ENCODE data around the gene SRSF6.
"Not testable (repeated sequence)": the region's sequence is repeated elsewhere in the genome, so short reads cannot be mapped to it uniquely, and the experiment has no call there.

Gene SRSF6

DNA sequence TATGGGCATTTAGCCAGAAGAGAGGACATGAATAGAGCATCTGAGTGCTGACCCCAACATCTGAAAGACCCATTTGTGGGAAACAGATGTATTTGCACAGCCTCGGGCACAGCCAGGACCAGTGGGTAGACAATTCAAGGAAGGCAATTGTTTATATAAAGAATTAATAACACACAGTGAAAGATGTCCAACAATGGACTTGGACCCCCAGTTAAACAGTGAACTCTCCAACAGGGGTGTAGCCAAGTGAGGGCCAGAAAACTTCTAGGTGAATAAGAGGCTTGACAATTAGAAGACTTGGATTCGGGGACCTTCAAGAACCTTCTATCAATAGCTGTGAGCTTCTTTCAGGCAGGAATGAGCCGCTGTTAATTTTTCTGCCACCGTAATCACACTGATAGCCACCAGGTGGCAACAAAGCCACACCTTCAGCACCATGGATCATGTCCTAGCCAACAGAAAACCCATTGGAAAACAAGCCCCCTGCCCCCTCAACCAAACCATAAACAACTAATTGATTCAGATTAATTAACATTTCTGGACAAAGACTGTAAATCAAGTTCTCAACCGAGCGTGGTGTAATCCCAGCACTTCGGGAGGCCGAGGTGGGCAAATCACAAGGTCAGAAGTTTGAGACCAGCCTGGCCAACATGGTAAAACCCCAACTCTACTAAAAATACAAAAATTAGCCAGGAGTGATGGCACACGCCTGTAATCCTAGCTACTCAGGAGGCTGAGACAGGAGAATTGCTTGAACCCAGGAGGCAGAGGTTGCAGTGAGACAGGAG lies 8.8 kb upstream of the SRSF6 start:
- DNase-seq (ENCODE audit: low read depth): no peak

DNA sequence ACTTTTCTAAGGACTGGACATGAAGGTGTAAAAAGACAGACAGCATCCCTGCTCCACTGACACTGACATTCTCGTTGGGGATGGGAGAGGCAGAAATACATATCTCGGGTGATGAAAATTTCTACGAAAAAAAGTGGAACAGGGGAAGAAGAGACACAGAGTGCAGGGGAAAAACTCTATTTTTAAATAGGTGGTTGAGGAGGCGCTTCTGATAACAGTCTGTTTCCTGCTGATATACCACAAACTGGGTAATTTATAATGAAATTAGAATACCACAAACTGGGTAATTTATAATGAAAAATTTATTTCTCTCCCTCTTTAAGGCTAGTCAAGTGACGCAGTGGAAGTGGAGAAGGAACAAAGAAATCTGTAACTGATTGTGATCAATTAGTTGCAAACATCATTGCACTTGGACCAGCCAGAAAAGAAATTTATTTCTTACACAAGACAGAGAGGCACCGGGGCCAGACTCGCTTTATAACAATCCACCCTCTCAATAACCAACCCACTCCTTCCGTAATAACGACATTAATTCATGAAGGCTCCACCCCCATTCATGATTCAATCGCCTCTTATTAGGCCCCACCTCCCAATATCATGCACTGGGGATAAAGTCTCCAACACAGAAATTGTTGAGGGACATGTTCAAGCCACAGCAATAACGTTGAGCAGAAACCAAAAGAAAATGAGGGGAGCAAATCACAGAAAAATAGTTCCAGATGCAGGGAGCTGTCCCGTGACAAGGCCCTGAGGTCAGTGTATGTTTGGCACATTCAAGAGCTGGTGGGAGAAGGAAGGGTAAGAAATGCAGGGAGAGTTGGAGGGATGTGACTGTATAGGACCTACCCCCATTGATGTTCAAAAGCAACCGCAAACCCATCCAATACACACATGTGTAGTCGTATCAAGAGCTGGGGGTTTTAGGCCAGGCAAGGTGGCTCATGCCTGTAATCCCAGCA lies 6.6 kb upstream of the SRSF6 start:
- no peak for DNase-seq (ENCODE audit: low read depth)

DNA sequence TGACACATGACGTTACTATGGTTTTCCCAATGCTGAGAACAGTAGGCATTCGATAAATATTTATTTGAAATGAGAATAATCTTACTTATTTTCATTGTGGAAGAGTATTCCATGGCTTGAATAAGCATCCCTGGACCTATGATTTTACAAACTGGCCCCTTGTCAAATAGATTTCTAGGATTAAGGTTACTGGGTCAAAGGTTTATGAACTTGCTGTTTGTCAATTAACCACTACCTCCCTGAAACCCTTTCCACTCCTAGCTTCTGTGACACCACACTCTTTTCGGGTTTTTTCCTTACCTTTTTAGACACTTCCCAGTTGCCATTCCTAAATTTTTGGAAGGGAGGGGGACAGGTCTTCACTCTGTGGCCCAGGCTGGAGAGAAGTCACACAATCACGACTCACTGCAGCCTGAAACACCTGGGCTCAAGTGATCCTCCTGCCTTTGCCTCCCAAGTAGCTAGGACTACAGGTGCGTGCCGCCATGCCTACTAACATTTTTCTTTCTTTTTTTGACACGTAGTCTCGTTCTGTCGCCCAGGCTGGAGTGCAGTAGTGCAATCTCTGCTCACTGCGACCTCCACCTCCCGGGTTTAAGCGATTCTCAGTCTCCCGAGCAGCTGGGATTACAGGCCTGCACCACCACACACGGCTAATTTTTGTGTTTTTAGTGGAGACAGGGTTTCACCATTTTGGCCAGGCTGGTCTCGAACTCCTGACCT lies 5.1 kb upstream of the SRSF6 start:
- no peak for DNase-seq (ENCODE audit: low read depth)

DNA sequence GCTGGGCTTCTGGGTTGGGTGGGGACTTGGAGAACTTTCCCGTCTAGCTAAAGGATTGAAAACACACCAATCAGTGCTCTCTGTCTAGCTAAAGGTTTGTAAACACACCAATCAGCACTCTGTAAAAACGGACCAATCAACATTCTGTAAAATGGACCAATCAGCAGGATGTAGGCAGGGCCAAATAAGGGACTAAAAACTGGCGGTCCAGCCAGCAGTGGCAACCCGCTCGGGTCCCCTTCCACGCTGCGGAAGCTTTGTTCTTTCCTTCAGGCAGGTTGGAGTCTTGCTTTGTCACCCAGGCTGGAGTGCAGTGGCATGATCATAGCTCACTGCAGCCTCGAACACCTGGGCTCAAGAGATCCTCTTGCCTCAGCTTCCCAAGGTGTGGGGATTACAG lies 1.4 kb upstream of the SRSF6 start:
- DNase-seq (ENCODE audit: low read depth): not testable (repeated sequence)

DNA sequence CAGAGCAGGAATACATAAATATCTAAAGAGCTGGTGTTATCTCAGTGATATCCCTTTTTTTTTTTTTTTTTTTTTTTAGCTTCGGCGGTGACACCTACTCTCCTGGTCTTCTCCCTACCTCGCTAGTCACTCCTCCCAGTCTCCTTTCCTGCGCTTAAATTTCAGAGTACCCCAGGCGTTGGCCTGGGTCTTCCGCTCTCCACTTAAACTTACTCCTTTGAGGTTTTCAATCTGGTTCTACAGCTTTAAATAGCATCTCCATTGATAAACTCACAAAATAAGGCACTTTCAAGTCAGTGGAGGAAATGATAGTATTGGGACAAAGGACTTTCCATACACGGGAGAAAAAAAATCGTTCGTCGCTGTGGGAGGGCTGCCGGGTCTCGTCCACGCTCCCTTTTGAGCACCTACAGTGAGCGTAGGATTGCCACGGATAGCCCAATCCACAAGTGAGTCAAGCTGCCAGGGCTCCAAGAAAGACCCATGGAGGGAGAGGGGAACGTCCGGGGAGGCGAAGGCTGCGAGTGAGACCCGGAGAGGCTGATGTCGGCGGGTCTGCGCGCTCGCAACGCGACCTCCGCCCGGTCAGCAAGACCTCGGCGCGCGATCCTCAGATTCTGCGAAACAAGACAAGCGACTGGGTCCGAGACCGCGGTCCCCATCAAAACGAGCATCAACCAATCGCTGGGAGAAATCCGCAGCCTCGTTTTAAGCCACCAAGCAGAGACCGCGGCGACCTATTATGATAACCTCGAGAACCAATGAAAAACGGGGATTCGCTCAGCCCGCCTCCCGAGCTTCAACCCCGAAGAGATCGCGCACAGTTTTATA lies 672 bp upstream of the SRSF6 start:
- DNase-seq (ENCODE audit: low read depth): peak; percentile 74

DNA sequence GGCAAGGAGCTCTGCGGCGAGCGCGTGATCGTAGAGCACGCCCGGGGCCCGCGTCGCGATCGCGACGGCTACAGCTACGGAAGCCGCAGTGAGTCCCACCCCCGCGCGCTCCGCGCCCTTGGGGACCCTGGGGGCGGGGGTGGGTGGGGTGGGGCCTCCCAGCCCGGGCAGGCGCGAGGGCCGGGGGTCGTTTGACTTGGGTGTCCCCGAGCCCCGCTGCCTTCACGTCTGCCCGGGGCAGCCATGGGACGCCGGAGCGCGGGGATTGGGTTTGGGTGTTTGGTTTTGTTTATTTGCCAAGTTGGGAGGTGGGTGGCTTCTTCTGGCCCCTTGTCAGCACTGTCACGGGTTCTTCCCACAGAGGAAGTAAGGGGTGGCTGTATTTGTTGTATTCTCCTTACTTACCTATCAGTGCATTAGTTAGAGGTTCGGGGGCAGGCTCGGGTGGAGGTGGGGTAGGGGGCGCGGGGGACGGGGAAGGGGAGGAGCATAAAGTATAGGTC lies 777 bp downstream of the SRSF6 start:
- DNase-seq (ENCODE audit: low read depth): no peak

DNA sequence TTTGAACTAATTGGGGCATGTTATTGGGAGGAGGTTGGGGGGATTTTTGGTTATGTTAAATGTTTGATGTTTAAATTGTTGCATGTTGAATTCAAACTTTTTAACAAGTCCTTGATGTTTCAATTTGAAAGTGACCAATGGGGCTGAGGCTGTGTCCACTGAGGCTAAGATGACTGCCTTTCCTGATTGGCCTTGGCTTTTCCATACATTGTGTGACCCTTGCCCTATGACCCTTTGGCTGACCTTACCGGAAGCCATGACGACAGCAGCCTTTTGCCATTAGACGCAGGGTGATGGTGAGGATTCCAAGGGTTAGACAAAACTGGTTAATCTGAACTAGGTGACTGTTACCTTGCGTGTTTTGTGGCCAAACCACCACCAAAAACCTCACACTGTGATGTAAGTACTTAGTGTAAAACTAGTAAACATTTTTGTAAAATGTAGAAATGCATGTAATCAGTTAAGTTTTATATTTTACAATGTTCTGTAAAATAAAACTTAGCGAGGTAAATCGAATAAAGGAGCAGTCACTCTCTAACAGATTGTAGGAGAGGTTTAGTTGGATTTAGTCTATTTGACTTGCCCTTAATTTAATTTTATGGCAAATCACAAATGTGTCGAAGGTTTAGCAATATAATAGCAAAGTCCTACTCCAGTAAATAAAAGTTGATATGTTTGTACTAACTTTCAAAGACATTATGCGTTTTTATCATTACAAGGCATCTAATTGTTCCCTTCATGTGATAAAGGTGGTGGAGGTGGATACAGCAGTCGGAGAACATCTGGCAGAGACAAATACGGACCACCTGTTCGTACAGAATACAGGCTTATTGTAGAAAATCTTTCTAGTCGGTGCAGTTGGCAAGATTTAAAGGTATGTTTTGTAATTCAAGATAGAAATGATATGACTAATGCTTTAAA lies 1.6 kb downstream of the SRSF6 start:
- no peak for DNase-seq (ENCODE audit: low read depth)

DNA sequence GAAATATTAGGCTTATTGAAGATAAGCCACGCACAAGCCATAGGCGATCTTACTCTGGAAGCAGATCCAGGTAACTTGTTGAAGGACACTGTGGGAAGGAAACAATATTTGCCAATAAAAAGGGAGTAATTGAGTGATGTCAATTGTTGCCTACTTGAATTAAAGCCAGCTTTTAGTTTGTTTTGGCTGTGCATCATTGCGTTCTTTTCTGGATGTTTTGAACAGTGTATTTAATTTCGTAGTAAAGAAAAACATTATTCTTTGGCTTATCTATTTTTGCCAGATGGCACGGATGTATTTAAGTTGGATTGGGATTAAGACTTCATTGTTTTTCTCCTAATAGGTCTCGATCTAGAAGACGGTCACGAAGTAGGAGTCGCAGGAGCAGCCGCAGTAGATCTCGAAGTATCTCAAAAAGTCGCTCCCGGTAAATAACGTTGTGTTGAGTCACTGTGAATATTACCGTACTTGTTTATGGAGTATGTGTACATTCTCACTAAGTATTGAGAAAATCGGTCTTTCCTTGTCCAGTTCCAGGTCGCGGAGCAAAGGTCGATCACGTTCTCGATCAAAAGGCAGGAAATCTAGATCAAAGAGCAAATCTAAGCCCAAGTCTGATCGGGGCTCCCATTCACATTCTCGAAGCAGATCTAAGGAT lies 2.6 kb downstream of the SRSF6 start:
- no peak for DNase-seq (ENCODE audit: low read depth)

DNA sequence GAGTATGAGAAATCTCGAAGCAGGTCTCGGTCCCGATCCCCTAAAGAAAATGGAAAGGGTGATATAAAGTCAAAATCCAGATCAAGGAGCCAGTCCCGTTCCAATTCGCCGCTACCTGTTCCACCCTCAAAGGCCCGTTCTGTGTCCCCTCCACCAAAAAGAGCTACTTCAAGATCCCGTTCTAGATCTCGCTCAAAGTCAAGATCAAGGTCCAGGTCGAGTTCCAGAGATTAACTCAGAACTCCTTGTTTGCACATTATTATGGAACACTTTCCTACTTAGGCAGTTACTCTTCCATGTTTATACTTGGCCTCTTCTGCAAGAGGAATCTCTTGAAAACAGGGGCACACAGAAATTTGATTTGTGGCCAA lies 3.1 kb downstream of the SRSF6 start:
- DNase-seq (ENCODE audit: low read depth): no peak

DNA sequence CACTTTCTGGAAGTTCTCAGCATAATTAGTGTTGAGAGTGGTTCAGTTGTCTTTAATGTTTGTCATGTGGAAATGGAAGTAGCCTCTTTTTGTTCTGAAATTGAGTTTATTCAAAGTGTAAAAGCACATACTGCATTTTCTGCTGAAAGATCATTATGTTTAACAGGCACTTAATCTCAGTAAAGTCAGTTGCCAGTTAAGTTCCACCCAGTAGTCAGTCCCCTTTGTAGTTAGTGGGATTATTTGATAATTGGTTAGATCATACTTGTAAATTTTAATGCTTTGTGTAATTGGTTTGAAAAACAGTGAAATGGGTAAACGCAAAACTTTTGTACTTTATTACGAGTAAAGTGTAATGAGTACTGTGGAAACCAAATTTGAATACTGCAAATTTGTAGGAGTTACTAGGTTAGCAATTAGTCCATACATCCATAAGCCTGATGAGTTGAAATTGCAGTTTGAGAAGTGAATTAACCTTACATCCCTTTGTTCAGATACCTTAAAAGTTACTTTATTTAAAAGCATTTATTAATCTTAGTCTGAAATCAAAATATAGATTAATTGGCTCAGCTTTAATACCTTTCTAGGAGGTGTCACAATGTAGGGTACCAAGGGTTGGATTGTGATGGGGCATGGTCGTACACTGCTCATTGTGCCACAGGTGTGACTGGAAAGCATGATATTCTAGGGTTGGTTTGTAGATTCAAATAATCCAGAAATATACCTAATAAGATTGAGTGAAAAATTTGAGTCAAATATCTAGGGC lies 4.4 kb downstream of the SRSF6 start:
- no peak for DNase-seq (ENCODE audit: low read depth)

DNA sequence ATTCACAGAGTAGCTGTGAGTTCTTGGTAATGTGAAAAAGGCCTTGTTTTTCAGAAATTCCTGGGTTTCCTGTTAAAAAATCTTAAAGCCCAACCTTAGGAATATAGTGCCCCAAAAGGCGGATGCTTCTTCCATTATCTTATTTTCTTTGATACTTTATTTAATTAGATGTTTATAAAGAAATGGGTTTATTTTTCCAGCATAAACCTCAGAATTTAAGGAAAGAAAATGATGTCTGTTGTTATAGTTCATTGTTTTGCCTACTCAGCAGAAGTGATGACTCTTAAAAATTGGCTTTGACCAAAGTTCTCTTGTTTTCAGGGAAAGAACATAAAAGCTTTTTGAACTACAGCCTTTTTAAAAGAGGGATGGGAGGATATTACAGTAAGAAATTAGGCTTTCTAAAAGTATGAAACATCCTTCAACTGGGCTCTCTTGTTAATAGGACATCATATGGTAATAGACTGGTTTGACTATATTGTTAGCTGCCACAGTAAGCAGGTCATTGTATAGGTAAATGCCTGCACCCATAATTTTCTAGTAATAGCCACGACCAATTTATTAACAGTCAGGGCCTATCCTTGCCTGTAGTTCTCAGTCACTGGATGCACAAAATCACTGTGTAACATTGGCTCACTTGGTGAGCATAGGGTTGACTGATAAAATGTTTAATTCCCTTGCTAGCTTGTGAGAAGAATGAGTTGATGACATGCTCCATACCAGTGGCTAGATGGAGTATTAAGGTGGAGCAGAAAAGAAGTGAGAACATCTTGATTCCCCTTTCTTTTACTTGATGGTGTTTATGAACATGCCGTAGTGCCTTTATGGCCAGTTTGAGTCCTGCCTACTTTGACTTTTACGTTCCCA lies 5.2 kb downstream of the SRSF6 start:
- DNase-seq (ENCODE audit: low read depth): no peak

DNA sequence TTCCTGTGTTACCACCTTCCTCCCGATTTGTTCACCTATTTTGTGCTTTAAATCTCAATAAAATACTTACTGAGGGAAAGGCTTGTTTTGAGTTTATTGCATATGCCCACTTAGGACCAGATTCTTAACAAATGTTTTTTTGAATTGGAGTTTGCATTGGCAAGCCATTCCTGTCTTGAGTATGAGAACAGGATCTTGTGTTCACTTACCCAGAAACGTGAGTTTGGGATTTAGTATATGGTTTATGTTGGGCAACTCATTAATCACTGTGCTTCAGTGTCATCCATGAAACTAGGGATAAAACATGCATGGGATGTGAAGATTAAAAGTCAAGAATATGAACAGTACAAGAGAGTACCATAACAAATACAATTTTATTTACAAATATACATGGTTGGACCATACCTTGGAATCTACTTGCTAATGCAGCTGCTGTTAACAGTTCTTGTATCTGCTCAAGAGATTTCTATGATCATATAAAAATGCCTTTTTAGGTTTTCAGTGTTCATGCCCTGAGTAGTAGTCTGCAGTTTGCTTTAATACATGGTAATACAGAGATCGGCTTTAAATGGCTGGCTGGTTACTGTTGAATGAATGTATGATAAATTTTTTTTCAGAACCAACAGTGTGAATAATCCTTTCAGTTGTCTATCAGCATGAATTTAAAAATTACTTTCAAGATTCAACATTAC lies 6.0 kb downstream of the SRSF6 start:
- DNase-seq (ENCODE audit: low read depth): no peak

DNA sequence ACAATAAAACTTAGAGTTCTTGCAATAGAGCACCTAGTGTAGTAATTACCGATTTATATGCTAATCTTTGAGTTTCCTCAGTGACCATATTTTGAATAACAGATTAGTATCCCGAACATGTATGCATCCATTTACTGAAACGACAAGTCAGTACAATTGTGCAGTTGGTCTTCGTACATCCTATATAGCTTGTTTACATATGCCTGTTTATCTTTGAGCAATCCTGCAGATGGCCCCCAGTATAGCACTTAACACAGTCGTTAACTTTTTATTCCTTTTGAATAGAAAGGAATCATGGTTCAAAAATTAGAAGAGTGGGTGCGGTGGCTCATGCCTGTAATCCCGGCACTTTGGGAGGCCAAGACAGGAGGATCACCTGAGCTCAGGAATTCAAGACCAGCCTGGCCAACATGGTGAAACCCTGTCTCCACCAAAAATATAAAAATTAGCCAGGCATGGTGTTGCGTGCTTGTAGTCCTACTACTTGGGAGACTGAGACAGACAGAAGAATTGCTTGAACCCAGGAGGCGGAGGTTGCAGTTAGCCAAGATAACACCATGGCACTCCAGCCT lies 6.6 kb downstream of the SRSF6 start:
- no peak for DNase-seq (ENCODE audit: low read depth)

DNA sequence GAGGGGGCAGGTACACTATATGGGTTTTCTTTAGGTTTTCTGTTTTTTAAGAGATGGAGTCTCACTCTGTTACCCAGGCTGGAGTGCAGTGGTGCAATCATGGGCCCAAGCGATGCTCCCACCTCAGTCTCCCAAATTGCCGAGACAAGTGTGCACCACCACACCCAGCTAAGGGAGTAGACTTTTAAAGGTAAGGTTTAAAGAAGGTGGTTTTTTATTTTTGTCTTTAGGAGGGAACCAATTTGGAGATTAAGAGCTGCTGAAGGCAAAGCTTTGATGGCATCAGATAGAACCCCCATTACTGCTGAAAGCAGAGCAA lies 7.9 kb downstream of the SRSF6 start:
- DNase-seq (ENCODE audit: low read depth): no peak

DNA sequence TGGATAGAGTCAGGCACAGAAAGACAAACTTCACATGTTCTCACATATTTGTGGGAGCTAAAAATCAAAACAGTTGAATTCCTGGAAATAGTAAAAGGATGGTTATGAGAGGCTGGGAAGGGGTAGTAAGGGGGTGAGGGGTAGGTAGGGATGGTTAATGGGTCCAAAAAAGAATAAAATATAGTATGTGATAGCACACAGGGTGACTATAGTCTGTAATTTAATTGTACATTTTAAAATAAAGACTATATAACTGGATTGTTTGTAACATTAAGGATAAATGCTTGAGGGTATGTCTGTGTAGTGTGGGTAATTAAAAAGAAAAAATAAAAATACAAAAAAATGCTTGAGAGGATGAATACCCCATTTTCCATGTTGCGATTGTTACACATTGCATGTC lies 9.9 kb downstream of the SRSF6 start:
- DNase-seq (ENCODE audit: low read depth): no peak

DNA sequence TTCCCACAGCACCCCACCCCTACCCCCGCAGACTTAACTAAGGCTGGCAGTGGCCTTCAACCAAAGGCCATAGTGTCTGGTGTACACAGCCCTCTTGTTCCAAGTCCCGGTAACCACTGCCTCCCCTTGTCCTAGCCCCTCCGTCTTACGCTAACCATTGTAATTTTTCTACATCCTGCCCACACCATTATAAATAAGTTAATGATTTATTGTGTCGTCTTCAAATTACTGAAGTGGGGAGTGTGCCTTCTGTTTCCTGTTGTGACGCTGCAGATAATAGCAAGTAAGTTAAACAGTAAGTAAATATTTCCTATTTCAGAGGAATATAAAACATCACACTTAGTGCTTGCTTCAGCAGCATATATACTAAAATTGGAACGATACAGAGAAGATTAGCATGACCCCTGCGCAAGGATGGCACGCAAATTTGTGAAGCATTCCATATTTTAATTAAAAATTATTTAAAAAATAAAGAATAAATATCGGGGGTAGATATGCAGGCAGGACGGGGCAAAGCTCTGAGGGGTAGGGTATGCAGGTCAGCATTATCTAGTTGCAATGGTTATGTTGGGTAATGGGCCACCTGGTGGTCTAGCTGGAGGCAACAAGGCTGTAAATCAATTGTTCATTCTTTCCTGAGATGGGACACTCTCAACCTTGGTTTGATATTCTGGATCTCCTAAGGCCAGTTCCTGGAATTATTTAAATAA lies 15.1 kb downstream of the SRSF6 start:
- DNase-seq (ENCODE audit: low read depth): no peak

DNA sequence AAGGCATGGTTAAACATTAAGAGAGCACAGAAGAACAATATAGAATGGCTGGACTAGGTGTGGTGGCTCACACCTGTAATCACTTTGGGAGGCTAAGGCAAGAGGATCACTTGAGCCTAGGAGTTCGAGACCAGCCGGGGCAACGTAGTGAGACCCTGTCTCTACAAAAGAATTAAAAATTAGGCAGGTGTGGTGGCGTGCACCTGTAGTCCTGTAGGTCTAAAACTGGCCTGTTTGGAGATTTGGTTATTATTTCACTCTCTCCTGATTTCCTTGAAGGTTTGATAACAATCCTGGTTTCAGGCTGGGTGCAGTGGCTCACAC lies 15.6 kb downstream of the SRSF6 start:
- DNase-seq (ENCODE audit: low read depth): no peak

All from stimulated activated CD8-positive, alpha-beta memory T cell treated with anti-CD3 and anti-CD28 coated beads, Interleukin-4, amount 100 ng/mL, for 24 hours (primary cell).